HL-60 (cell line): Measurements from ENCODE around the gene CDKN2B-AS1.

ENCODE experiments used
- DNase-seq, 2 experiments: peaks; one replicate each; pipeline ENCODE4 v3.0.0-alpha.2; 2010 to 2020; ENCODE audit warnings: low read depth in 1 of 2, low spot score in 1 of 2
- H3K27ac ChIP-seq: fragments of 250-450 bp; sonication (Bioruptor Pico); replicated peaks from 2 replicates; pipeline ENCODE4 v1.5.1; 2020; ENCODE audit warnings: mild to moderate bottlenecking, moderate library complexity
- H3K27me3 ChIP-seq: fragments of 250-450 bp; sonication (Bioruptor Pico); 2 replicates; pipeline ENCODE4 v1.5.1; 2021; ENCODE audit warnings: mild to moderate bottlenecking, moderate library complexity; ENCODE audit not compliant: insufficient read depth, poor library complexity, severe bottlenecking
- H3K4me3 ChIP-seq: replicated peaks from 2 replicates; pipeline ENCODE4 v1.5.1; 2011; ENCODE audit warnings: mild to moderate bottlenecking, control low read depth, low read length; ENCODE audit not compliant: insufficient read depth
- GABPA ChIP-seq: IDR thresholded peaks from 2 replicates; pipeline ENCODE4 v1.6.1; 2012; ENCODE audit warnings: low read depth
- POLR2AphosphoS5 ChIP-seq: IDR thresholded peaks from 2 replicates; pipeline ENCODE4 v1.6.1; 2012; ENCODE audit warnings: low read depth
- SPI1 ChIP-seq: IDR thresholded peaks from 2 replicates; pipeline ENCODE4 v1.6.1; 2012; ENCODE audit warnings: low read depth, mild to moderate bottlenecking, borderline replicate concordance
- TF ChIP-seq, protein P1 (sequence below): IDR thresholded peaks from one replicate; pipeline ENCODE4 v1.5.1; 2011; ENCODE audit warnings: low read length, control low read depth, inconsistent platforms; ENCODE audit not compliant: insufficient read depth
- TF ChIP-seq, protein P2 (sequence below): IDR thresholded peaks from 2 replicates; pipeline ENCODE4 v1.6.1; 2012; ENCODE audit warnings: low read depth; ENCODE audit not compliant: insufficient replicate concordance

Gene CDKN2B-AS1

DNA sequence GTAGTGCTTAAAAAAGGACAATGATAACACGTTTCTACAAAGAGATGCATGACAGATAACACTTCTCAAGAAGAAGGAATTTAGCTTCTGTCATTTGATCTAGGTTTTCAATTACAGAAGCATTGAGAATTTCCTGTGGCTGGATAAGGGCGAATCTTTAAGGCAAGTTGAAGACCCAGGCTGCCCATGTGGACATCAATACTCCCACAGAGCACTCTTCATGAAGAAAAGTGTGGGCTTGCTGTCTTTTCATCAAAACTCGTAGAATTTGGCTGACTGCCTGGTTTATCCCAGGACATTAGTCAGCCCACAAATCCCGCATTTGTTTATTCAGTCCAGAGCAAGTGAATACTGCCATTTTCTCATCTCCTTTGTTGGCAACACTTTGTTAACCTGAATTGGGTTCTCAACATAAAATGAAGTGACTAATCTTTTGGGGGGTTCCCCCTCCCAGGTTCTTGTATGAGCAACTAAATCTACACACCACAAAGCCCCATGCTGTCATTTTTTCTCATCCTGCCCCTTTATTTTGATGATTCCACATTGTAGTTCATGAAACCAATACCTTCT is 57.9 kb downstream of the CDKN2B-AS1 start:
- Histone ChIP-seq H3K4me3 (no peak overlapping the region), H3K27ac (peak overlapping the region; percentile 82; the same call in 1 of the 2 replicates), H3K27me3 (no peaks in the 10 kb centered on the region)
- TF ChIP-seq SPI1: no peak
- no peak for TF ChIP-seq POLR2AphosphoS5
- DNase-seq: no peak

DNA sequence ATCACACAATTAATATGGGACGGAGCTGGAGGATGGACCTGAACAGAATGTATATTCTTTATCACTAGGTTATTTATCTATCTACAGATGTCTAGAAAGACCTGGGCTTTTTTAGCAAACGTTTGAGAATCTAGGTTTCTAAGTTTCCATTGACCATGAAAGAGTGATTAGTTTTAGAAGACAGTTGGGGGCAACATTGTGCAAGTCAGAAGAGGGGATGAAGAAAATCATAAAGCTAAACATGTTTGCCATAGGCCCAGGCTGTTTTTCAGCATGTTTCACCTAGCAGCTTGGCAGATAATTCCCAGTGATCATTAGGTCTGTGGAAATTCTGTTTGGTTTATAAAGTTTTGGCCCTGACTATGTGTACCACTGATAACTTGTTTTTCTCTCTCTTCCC is 58.6 kb downstream of the CDKN2B-AS1 start:
- DNase-seq: no peak
- no peaks in the 10 kb centered on the region for H3K27me3 ChIP-seq
- no peak overlapping the region for H3K27ac ChIP-seq
- TF ChIP-seq GABPA (no peak), POLR2AphosphoS5 (no peak), SPI1 (no peak)
- TF ChIP-seq, protein P1, sequence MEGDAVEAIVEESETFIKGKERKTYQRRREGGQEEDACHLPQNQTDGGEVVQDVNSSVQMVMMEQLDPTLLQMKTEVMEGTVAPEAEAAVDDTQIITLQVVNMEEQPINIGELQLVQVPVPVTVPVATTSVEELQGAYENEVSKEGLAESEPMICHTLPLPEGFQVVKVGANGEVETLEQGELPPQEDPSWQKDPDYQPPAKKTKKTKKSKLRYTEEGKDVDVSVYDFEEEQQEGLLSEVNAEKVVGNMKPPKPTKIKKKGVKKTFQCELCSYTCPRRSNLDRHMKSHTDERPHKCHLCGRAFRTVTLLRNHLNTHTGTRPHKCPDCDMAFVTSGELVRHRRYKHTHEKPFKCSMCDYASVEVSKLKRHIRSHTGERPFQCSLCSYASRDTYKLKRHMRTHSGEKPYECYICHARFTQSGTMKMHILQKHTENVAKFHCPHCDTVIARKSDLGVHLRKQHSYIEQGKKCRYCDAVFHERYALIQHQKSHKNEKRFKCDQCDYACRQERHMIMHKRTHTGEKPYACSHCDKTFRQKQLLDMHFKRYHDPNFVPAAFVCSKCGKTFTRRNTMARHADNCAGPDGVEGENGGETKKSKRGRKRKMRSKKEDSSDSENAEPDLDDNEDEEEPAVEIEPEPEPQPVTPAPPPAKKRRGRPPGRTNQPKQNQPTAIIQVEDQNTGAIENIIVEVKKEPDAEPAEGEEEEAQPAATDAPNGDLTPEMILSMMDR: no peak
- TF ChIP-seq, protein P2, sequence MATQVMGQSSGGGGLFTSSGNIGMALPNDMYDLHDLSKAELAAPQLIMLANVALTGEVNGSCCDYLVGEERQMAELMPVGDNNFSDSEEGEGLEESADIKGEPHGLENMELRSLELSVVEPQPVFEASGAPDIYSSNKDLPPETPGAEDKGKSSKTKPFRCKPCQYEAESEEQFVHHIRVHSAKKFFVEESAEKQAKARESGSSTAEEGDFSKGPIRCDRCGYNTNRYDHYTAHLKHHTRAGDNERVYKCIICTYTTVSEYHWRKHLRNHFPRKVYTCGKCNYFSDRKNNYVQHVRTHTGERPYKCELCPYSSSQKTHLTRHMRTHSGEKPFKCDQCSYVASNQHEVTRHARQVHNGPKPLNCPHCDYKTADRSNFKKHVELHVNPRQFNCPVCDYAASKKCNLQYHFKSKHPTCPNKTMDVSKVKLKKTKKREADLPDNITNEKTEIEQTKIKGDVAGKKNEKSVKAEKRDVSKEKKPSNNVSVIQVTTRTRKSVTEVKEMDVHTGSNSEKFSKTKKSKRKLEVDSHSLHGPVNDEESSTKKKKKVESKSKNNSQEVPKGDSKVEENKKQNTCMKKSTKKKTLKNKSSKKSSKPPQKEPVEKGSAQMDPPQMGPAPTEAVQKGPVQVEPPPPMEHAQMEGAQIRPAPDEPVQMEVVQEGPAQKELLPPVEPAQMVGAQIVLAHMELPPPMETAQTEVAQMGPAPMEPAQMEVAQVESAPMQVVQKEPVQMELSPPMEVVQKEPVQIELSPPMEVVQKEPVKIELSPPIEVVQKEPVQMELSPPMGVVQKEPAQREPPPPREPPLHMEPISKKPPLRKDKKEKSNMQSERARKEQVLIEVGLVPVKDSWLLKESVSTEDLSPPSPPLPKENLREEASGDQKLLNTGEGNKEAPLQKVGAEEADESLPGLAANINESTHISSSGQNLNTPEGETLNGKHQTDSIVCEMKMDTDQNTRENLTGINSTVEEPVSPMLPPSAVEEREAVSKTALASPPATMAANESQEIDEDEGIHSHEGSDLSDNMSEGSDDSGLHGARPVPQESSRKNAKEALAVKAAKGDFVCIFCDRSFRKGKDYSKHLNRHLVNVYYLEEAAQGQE: no peak
- H3K4me3 ChIP-seq: no peak overlapping the region

DNA sequence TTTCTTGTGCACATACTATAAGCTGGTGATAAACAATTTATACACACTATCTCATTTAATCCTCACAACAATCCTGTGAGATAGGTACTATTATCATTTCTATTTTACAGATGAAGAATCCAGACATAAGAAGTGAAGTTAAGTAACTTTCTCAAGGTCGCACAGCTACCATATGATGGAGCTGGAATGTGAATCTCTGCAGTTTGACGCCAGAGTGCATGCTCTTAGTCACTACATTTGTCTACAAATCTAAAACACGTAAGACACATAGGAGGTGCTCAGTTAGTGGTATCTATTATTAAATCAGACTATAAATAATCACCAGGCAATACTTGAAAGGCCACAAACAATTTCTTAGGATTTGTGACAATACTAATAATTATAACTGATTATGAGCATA is 59.5 kb downstream of the CDKN2B-AS1 start:
- Histone ChIP-seq H3K27ac (no peak overlapping the region), H3K4me3 (no peak overlapping the region), H3K27me3 (no peaks in the 10 kb centered on the region)
- DNase-seq: no peak
- TF ChIP-seq SPI1 (no peak), POLR2AphosphoS5 (no peak), GABPA (no peak)
- TF ChIP-seq, protein P1: no peak
- TF ChIP-seq, protein P2: no peak

DNA sequence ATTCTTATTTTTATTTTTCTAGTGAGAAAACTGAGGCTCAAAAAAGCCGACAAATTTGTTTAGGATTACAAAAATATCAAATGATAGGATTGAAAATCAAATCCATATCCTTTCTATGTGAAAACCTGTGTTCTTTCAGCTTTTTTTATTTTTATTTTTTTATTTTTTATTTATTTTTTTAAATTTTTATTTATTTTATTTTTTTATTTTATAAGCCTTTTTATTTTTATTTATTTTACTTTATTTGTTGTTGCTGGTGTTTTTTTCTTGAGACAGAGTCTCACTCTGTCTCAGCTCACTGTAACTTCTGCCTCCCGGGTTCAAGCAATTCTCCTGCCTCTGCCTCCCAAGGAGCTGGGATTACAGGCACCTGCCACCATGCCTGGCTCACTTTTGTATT is 59.9 kb downstream of the CDKN2B-AS1 start:
- Histone ChIP-seq H3K4me3 (no peak overlapping the region), H3K27me3 (no peaks in the 10 kb centered on the region), H3K27ac (no peak overlapping the region)
- TF ChIP-seq GABPA: no peak
- TF ChIP-seq, protein P1: no peak
- no peak for TF ChIP-seq SPI1
- TF ChIP-seq, protein P2: no peak
- TF ChIP-seq POLR2AphosphoS5: no peak
- no peak for DNase-seq
